Measurements from ENCODE around the gene NXN. TPM values are rescaled to one million over a fixed set of nuclear protein-coding genes. Genes with fewer than 3 reads are reported as not detected.
A peak's percentile ranks its signal among the peaks of the same experiment; 100 is the strongest.
"Not testable (repeated sequence)": the region's sequence is repeated elsewhere in the genome, so short reads cannot be mapped to it uniquely, and the experiment has no call there.

NXN gene
- total RNA-seq, 2 donors from 2014 or later = 15.6 to 17.5 TPM

GRCh38 chr17:1001640-1002411 lies 22.2 kb upstream of the NXN start:
- Histone ChIP-seq H3K27ac (peak overlapping the region; percentile 86 to 88), H3K27me3 (no peaks in the 10 kb centered on the region), H3K36me3 (peaks cover 64% of the 10 kb centered on the region), H3K4me1 (peaks cover 0 to 88% of the 10 kb centered on the region in 2 donors), H3K4me3 (no peak overlapping the region), H3K9me3 (no peaks in the 10 kb centered on the region)
- no peak for DNase-seq (ENCODE audit: low spot score)
- no peak for TF ChIP-seq CTCF (IDR thresholded peaks at IDR 0.05)

GRCh38 chr17:1000597-1001461 lies 21.3 kb upstream of the NXN start:
- no peak for TF ChIP-seq CTCF (IDR thresholded peaks at IDR 0.05)
- H3K4me1 ChIP-seq = peaks cover 0 to 84% of the 10 kb centered on the region in 2 donors
- H3K9me3 ChIP-seq = no peaks in the 10 kb centered on the region
- no peaks in the 10 kb centered on the region for H3K27me3 ChIP-seq
- peaks cover 56% of the 10 kb centered on the region for H3K36me3 ChIP-seq
- DNase-seq (ENCODE audit: low spot score) = no peak
- peak overlapping the region; percentile 86 to 88 for H3K27ac ChIP-seq
- no peak overlapping the region for H3K4me3 ChIP-seq

- H3K27me3 ChIP-seq = no peaks in the 10 kb centered on the region
- H3K4me3 ChIP-seq = peak overlapping the region in 1 of 2 donors; percentile 99
- H3K27ac ChIP-seq = peak overlapping the region in 1 of 2 donors; percentile 88
- H3K36me3 ChIP-seq = peaks cover 30% of the 10 kb centered on the region
- peaks cover 0 to 56% of the 10 kb centered on the region in 2 donors for H3K4me1 ChIP-seq
- no peak for TF ChIP-seq CTCF (IDR thresholded peaks at IDR 0.05)
- no peak for DNase-seq (ENCODE audit: low spot score)
- H3K9me3 ChIP-seq = no peaks in the 10 kb centered on the region
These were observed 18.5 kb upstream of the NXN start for GRCh38 chr17:998111-998510.

- peak within 1 kb of the TSS; percentile 88 to 94 for H3K27ac ChIP-seq
- H3K9me3 ChIP-seq = no peaks in the 10 kb centered on the region
- TF ChIP-seq CTCF (IDR thresholded peaks at IDR 0.05) = peak; percentile 92 to 97
- peak; percentile 92 for DNase-seq (ENCODE audit: low spot score)
- no peaks in the 10 kb centered on the region for H3K27me3 ChIP-seq
- H3K36me3 ChIP-seq = peaks cover 22% of the 10 kb centered on the region
- H3K4me1 ChIP-seq = peaks cover 0 to 43% of the 10 kb centered on the region in 2 donors
- H3K4me3 ChIP-seq = peak within 1 kb of the TSS; percentile 96 to 99
These were observed 17.2 kb upstream of the NXN start, which contains the start of gene TIMM22 for GRCh38 chr17:996554-997344. Gene TIMM22, plus strand, starts transcription at chr17:997129. Its CDS starts 14 bp downstream, at chr17:997143.

- H3K4me3 ChIP-seq; H3K36me3 ChIP-seq; H3K9me3 ChIP-seq; H3K27ac ChIP-seq; DNase-seq (ENCODE audit: low spot score); H3K27me3 ChIP-seq: not testable (repeated sequence)
- H3K4me1 ChIP-seq = peaks cover 0 to 29% of the 10 kb centered on the region in 2 donors
These were observed 15.7 kb upstream of the NXN start for GRCh38 chr17:995324-995723.
